Duodenal mucosa (tissue), 2 donors: Measurements from ENCODE around the gene HNRNPD.
A peak's percentile ranks its signal among the peaks of the same experiment; 100 is the strongest.
"Not testable (repeated sequence)": the region's sequence is repeated elsewhere in the genome, so short reads cannot be mapped to it uniquely, and the experiment has no call there.

Experiments used
- H3K27ac ChIP-seq: one replicate; pipeline ENCODE4 v1.7.0; 2013; ENCODE audit warnings: low read depth, low read length
- H3K27me3 ChIP-seq, 2 donors: one replicate each; pipeline ENCODE4 v1.7.0; 2013; ENCODE audit warnings: low read length in 2 of 2, control low read depth in 1 of 2; ENCODE audit not compliant: insufficient read depth in 2 of 2, control insufficient read depth in 1 of 2
- H3K36me3 ChIP-seq, 2 donors: one replicate each; pipeline ENCODE4 v1.7.0; 2013; ENCODE audit warnings: low read length in 2 of 2, control low read depth in 1 of 2; ENCODE audit not compliant: insufficient read depth in 2 of 2, control insufficient read depth in 1 of 2
- H3K4me1 ChIP-seq, 2 donors: one replicate each; pipeline ENCODE4 v1.7.0; 2013; ENCODE audit warnings: low read length in 2 of 2, control low read depth in 1 of 2; ENCODE audit not compliant: insufficient read depth in 2 of 2, control insufficient read depth in 1 of 2
- H3K4me3 ChIP-seq, 2 donors: one replicate each; pipeline ENCODE4 v1.7.0; 2013; ENCODE audit warnings: low read length in 2 of 2, low read depth in 1 of 2
- H3K9ac ChIP-seq, 2 donors: one replicate each; pipeline ENCODE4 v1.7.0; 2013; ENCODE audit warnings: low read length in 2 of 2, low read depth in 1 of 2
- H3K9me3 ChIP-seq, 2 donors: one replicate each; pipeline ENCODE4 v1.7.0; 2013; ENCODE audit warnings: low read length in 2 of 2, control low read depth in 1 of 2; ENCODE audit not compliant: control insufficient read depth in 1 of 2

The HNRNPD gene

DNA sequence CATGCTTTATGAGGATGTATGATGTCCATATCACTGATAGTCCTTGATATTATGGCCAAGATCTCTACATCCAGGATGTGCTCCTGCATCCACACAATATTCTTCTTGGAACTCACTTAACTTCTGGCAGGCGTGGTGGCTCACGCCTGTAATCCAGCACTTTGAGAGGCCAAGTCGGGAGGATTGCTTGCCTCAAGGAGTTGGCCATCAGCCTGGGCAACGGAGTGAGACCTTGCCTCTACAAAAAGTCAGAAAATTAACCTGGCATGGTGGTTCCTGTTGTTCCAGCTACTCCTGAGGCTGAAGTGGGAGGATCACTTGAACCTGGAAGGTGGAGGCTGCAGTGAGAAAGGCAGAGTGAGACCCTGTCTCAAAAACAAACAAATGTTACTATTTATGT lies 2.3 kb upstream of the HNRNPD start:
- H3K27me3 ChIP-seq: no peaks in the 10 kb centered on the region
- H3K9ac ChIP-seq: no peak overlapping the region
- peak overlapping the region in 1 of 2 donors; percentile 98 for H3K4me3 ChIP-seq
- H3K9me3 ChIP-seq: no peaks in the 10 kb centered on the region
- no peak overlapping the region for H3K27ac ChIP-seq
- peaks cover 10 to 11% of the 10 kb centered on the region in 2 donors for H3K4me1 ChIP-seq
- H3K36me3 ChIP-seq: no peaks in the 10 kb centered on the region

DNA sequence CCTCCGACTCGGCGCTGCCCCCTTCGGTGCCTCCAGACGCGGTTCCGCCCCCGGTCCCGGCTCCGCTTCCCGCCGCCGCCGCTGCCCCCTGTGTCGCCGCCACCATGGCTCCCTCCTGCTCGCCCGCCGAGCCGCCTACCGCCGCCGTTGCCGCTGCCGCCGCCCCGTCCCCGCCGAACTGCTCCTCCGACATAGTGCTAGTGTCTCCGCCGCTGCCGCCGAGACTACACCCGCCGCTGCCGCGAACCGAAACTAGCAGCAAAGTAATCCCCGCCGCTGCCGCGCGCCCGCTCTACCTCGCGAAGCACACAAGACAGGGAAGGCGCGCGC lies 340 bp downstream of the HNRNPD start:
- H3K27me3 ChIP-seq: no peaks in the 10 kb centered on the region
- no peaks in the 10 kb centered on the region for H3K9me3 ChIP-seq
- H3K27ac ChIP-seq: peak overlapping the region; percentile 100
- H3K4me1 ChIP-seq: peaks cover 26 to 37% of the 10 kb centered on the region in 2 donors
- peaks cover 0 to 2% of the 10 kb centered on the region in 2 donors for H3K36me3 ChIP-seq
- peak overlapping the region; percentile 89 to 93 for H3K9ac ChIP-seq
- H3K4me3 ChIP-seq: peak overlapping the region; percentile 88 to 98

DNA sequence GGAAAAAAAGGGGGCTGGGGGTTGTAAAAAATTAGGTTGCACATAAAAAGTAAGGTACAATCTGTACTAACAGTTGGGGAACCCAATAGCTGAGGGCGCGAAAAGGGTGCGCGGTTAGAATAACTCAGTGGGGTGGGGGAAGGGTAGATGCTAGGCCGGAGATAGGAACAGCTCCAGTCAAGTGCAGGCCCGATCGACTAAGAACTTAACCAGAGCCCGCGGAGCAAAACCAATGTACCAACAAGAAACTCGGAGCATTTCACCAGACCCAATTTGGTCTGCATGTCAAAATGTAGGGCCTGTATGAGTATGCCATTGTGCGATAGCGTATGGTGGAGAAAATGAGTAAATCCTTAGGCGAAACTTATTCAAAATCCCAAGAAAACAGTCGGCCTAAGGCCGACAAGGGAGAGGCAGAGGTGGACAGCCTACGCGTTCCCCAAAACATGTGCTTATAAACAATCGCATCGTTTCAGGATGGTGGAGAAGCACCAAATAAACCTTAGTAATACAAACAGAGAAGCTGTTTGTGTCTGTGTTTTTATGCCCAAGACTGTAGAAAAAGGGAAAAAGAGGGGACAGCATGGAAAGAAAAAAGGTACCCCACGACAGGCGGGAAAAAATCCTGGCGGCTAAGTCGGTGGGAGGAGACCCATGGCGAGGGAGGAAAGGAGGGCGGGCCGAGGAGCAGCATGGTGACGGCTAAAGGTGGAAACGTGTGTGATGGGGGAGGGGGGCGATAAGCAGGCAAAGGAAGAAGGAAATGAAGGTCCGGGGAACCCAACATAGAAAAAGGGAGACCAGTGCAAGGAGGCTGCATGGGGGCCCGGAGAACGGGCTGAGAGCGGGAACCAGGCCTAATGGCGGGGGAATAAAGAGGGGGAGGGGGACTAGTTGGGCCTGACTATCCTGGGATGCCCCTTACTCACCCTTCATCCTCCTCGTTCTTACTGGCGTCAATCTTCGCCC lies 990 bp downstream of the HNRNPD start:
- Histone ChIP-seq H3K4me3 (peak overlapping the region; percentile 88 to 98), H3K4me1 (peaks cover 31 to 43% of the 10 kb centered on the region in 2 donors), H3K27me3 (no peaks in the 10 kb centered on the region), H3K27ac (peak overlapping the region; percentile 100), H3K9ac (peak overlapping the region; percentile 89 to 93), H3K36me3 (peaks cover 3 to 7% of the 10 kb centered on the region in 2 donors), H3K9me3 (no peaks in the 10 kb centered on the region)

DNA sequence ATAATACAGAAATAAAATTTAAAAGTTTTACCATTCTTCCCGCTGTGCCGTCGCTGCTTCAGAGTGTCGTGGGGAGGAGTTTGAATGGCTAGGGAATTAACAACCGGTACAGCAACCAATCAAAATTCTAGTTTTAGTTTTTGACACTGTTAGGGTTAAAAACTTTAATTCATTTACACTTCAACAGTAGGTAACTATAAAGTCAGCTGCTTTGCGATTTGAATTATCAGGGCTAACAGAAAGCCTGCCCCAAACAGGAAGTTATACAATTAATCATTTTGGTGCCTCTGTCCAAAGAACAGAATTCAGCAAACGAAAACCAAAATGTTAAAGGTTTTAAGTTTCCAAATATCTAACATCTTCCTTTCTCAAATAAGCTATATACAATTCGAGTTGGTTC lies 2.3 kb downstream of the HNRNPD start:
- no peaks in the 10 kb centered on the region for H3K9me3 ChIP-seq
- H3K36me3 ChIP-seq: peaks cover 12 to 15% of the 10 kb centered on the region in 2 donors
- H3K27me3 ChIP-seq: no peaks in the 10 kb centered on the region
- peak overlapping the region; percentile 89 to 93 for H3K9ac ChIP-seq
- no peak overlapping the region for H3K27ac ChIP-seq
- peak overlapping the region; percentile 88 to 98 for H3K4me3 ChIP-seq
- H3K4me1 ChIP-seq: peaks cover 39 to 55% of the 10 kb centered on the region in 2 donors

DNA sequence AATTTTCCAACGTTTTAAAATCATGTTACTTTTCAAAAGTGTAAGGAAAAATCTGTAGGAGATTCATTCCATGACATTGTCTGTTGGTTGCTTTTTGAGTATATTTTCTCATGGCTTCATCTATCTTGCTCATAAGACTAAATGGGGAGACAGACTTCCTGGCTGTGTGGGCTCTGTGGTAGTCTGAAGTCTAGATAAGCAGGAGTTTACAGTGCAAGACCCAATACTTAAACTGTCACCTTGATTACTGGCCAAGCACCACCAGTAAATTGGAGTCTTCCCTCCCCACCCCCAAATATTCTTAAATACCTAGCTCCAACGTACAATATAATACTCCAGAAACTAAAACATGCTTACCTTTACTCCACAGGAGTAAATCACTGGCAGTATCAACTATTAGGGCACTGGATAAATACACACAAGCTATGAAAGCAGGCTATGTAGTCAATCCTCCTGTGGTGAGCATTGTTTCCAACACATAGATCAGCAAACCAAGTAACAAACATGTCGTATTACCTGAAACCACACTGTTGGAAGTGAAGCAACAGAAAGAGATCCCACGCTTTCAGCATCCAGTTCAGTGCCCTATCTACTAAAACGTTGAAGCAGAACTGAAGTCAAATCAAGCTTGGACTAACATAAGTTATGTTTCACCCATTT lies 6.2 kb downstream of the HNRNPD start:
- H3K36me3 ChIP-seq: peaks cover 12 to 15% of the 10 kb centered on the region in 2 donors
- H3K4me3 ChIP-seq: peak overlapping the region in 1 of 2 donors; percentile 13
- H3K27ac ChIP-seq: no peak overlapping the region
- H3K9ac ChIP-seq: no peak overlapping the region
- no peaks in the 10 kb centered on the region for H3K9me3 ChIP-seq
- no peaks in the 10 kb centered on the region for H3K27me3 ChIP-seq
- H3K4me1 ChIP-seq: peaks cover 48 to 68% of the 10 kb centered on the region in 2 donors

DNA sequence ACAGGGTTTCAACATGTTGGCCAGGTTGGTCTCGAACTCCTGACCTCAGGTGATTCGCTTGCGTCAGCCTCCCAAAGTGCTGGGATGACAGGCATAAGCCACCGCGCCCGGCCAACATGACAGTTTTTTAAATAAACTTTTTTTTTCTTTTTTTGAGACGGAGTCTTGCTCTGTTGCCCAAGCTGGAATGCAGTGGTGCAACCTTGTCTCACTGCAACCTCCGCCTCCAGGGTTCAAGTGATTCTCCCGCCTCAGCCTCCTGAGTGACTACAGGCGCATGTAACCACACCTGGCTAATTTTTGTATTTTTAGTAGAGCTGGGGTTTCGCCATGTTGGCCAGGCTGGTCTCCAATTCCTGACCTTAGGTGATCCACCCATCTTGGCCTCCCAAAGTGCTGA lies 7.4 kb downstream of the HNRNPD start:
- H3K4me3 ChIP-seq, H3K9ac ChIP-seq, H3K9me3 ChIP-seq, H3K27me3 ChIP-seq, H3K27ac ChIP-seq: not testable (repeated sequence)
- Histone ChIP-seq H3K4me1 (peaks cover 48 to 78% of the 10 kb centered on the region in 2 donors), H3K36me3 (peaks cover 12 to 15% of the 10 kb centered on the region in 2 donors)

DNA sequence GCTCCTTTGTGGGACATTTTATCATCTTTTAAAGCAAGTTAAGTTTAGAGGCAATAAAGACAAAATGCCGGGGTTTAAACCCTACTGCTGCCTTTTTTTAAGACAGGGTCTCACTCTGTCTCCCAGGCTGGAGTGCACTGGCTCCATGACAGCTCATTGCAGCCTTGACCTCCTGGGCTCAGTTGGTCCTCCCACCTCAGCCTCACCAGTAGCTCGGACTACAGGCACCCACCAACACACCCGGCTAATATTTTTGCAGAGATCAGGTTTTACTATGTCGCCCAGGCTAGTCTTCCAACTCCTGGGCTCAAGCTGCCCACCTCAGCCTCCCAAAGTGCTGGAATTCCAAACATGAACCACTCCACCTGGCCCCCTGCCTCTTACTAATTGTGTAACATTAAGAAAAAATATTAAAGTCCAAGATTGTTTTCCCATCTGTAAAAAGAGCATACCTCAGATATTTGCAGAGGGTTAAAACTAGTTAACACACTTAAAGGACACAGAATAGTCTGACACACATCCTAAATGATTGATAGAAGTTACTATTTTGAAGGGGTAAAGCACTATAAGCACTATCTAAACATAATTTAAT lies 9.8 kb downstream of the HNRNPD start:
- H3K9ac ChIP-seq: no peak overlapping the region
- H3K4me1 ChIP-seq: peaks cover 30 to 67% of the 10 kb centered on the region in 2 donors
- H3K4me3 ChIP-seq: no peak overlapping the region
- no peak overlapping the region for H3K27ac ChIP-seq
- peaks cover 12 to 15% of the 10 kb centered on the region in 2 donors for H3K36me3 ChIP-seq
- H3K27me3 ChIP-seq: no peaks in the 10 kb centered on the region
- H3K9me3 ChIP-seq: no peaks in the 10 kb centered on the region

DNA sequence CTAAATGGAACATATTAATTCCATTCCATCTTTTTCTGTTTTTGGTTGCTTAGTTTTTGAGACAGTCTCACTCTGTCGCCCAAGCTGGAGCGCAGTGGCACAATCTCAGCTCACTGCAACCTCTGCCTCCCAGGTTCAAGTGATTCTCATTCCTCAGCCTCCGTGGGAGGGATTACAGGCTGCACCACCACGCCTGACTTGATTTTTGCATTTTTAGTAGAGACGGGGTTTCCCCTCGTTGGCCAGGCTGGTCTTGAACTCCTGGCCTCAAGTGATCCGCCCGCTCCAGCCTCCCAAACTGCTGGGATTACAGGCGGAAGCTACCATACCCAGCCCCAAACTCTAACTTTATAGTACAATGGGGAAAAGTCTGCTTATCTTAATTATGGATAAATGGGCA lies 11.2 kb downstream of the HNRNPD start:
- no peak overlapping the region for H3K4me3 ChIP-seq
- no peaks in the 10 kb centered on the region for H3K27me3 ChIP-seq
- H3K27ac ChIP-seq: no peak overlapping the region
- peaks cover 22 to 55% of the 10 kb centered on the region in 2 donors for H3K4me1 ChIP-seq
- peaks cover 3 to 21% of the 10 kb centered on the region in 2 donors for H3K36me3 ChIP-seq
- H3K9me3 ChIP-seq: no peaks in the 10 kb centered on the region
- no peak overlapping the region for H3K9ac ChIP-seq

DNA sequence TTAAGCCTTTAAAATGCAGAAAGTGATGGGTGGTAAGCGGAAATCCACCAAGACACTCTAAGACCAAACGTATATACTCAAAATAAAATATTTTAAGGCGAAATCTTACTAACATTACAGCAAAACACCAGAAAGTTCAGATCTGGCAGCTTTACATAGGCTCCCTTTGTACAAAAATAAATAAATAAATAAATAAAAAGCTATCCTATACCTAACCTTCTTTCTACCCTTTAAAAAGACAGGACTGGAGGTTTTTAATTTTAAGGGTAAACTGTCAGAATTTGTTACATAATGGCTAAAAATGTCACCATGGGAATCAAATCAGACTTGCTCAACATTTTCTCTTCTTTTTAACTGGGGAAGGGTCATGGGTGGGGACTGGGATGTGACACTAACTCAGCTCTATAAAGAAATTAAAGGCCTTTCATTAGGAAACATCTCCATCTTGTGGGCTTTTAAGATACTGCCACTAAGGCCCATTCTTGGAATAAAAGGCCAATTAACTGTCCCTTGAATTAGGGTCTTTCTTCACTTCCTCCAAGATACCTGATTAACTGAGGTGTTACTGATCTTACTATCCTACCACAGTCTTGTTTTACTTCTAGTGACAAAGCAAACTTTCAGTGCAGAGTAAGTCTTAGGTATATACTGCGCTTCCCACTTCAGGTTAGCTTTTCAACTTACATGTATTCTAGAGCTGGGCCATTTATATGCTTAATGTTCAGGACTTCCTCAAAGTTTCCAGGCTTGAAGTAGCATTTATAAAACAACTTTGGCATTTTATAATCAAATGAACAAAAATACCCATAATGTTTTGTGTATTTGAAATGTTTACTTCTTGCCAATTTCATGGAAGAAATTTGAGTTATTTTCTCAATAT lies 13.3 kb downstream of the HNRNPD start:
- Histone ChIP-seq H3K4me1 (peaks cover 10 to 46% of the 10 kb centered on the region in 2 donors), H3K36me3 (peaks cover 18 to 31% of the 10 kb centered on the region in 2 donors), H3K9ac (no peak overlapping the region), H3K27ac (no peak overlapping the region), H3K4me3 (no peak overlapping the region), H3K27me3 (no peaks in the 10 kb centered on the region), H3K9me3 (no peaks in the 10 kb centered on the region)
